Endodermal cell (in vitro differentiated cells): ENCODE data around the gene RTEL1. TPM values are rescaled to one million over a fixed set of nuclear protein-coding genes. Genes with fewer than 3 reads are reported as not detected.
A peak's percentile ranks its signal among the peaks of the same experiment; 100 is the strongest.
"Not testable (repeated sequence)": the region's sequence is repeated elsewhere in the genome, so short reads cannot be mapped to it uniquely, and the experiment has no call there.

Experiments
- DNase-seq: peaks from one replicate; pipeline ENCODE4 v3.0.0-alpha.2; 2017
- H3K27ac ChIP-seq: 2 replicates; pipeline ENCODE4 v1.5.1; 2013; ENCODE audit warnings: mild to moderate bottlenecking, low read depth, low read length, moderate library complexity
- H3K27me3 ChIP-seq: 2 replicates; pipeline ENCODE4 v1.6.1; 2013; ENCODE audit warnings: mild to moderate bottlenecking, low read length, moderate library complexity; ENCODE audit not compliant: insufficient read depth, control insufficient read depth, poor library complexity, severe bottlenecking
- H3K36me3 ChIP-seq: 2 replicates; pipeline ENCODE4 v1.7.0; 2013; ENCODE audit warnings: mild to moderate bottlenecking, low read length, moderate library complexity; ENCODE audit not compliant: control insufficient read depth, insufficient read depth
- H3K4me1 ChIP-seq: one replicate; pipeline ENCODE4 v1.7.0; 2013; ENCODE audit warnings: low read length; ENCODE audit not compliant: control insufficient read depth, insufficient read depth
- H3K4me3 ChIP-seq: 2 replicates; pipeline ENCODE4 v1.5.1; 2013; ENCODE audit warnings: mild to moderate bottlenecking, low read length, moderate library complexity
- H3K9ac ChIP-seq: 2 replicates; pipeline ENCODE4 v1.6.1; 2013; ENCODE audit warnings: mild to moderate bottlenecking, low read length, moderate library complexity; ENCODE audit not compliant: poor library complexity, severe bottlenecking; ENCODE audit errors: extremely low read depth
- H3K9me3 ChIP-seq: 2 replicates; pipeline ENCODE4 v1.6.1; 2013; ENCODE audit warnings: mild to moderate bottlenecking, low read length, moderate library complexity; ENCODE audit not compliant: control insufficient read depth
- H3K27ac Mint-ChIP-seq: 2 replicates; pipeline ENCODE4 v1.8.0; 2020; ENCODE audit warnings: mixed read lengths
- H3K27me3 Mint-ChIP-seq: 2 replicates; pipeline ENCODE4 v1.8.0; 2021; ENCODE audit warnings: mild to moderate bottlenecking, mixed read lengths; ENCODE audit not compliant: insufficient read depth
- H3K36me3 Mint-ChIP-seq: 2 replicates; pipeline ENCODE4 v1.8.0; 2020; ENCODE audit warnings: low read depth, mixed read lengths
- H3K4me1 Mint-ChIP-seq: 2 replicates; pipeline ENCODE4 v1.8.0; 2020; ENCODE audit warnings: mixed read lengths
- H3K4me3 Mint-ChIP-seq: 2 replicates; pipeline ENCODE4 v1.8.0; 2020; ENCODE audit warnings: mild to moderate bottlenecking, moderate library complexity, mixed read lengths
- H3K9me3 Mint-ChIP-seq: 2 replicates; pipeline ENCODE4 v1.8.0; 2020; ENCODE audit warnings: mild to moderate bottlenecking, mixed read lengths
- CTCF ChIP-seq: fragments of 200-600 bp; sonication (generic); conservative IDR thresholded peaks from 2 replicates; pipeline ENCODE4 v1.5.0; 2021; ENCODE audit warnings: antibody characterized with exemption, mild to moderate bottlenecking
- WGBS, 2 experiments: methylation state at CpG; one replicate each; pipeline versions ENCODE4 v1.1.5 to v1.1.7; 2013; ENCODE audit warnings: missing lambda C conversion rate in 2 of 2, mixed read lengths in 1 of 2; ENCODE audit not compliant: insufficient coverage in 1 of 2, insufficient read length in 1 of 2; 5-methylcytosine and 5-hydroxymethylcytosine counted together
- total RNA-seq, 2 donors: library from RNA; stranded (reverse); fragmentation: NEBNext Ultra II Directional in 1 of 2; extraction: Animal tissue kit (Norgen Biotek cat#: 25700) in 1 of 2; gene quantifications; 2 replicates in 1 of 2; 3 replicates in 1 of 2; pipeline ENCODE4 v1.2.1, GENCODE V29; 2021

RTEL1 gene
- total RNA-seq, 2 donors from 2014 or later: 33.9 to 36.7 TPM

GRCh38 chr20:63611646-63612045 lies 46.5 kb upstream of the RTEL1 start:
- Histone ChIP-seq H3K27ac (no peak overlapping the region), H3K9me3 (peaks cover 14% of the 10 kb centered on the region), H3K27me3 (no peaks in the 10 kb centered on the region), H3K4me1 (no peaks in the 10 kb centered on the region), H3K4me3 (no peak overlapping the region), H3K9ac (no peak overlapping the region), H3K36me3 (peaks cover 22% of the 10 kb centered on the region)
- DNase-seq: no peak
- peaks cover 21% of the 10 kb centered on the region for H3K9me3 Mint-ChIP-seq
- no peak for TF ChIP-seq CTCF
- H3K4me1 Mint-ChIP-seq: no peaks in the 10 kb centered on the region
- H3K27me3 Mint-ChIP-seq: no peaks in the 10 kb centered on the region
- 94 to 96% methylated on average over 10 of the region's 10 CpGs for WGBS, 2 experiments
- peaks cover 39% of the 10 kb centered on the region for H3K36me3 Mint-ChIP-seq
- H3K27ac Mint-ChIP-seq: no peak overlapping the region
- no peak overlapping the region for H3K4me3 Mint-ChIP-seq

DNA sequence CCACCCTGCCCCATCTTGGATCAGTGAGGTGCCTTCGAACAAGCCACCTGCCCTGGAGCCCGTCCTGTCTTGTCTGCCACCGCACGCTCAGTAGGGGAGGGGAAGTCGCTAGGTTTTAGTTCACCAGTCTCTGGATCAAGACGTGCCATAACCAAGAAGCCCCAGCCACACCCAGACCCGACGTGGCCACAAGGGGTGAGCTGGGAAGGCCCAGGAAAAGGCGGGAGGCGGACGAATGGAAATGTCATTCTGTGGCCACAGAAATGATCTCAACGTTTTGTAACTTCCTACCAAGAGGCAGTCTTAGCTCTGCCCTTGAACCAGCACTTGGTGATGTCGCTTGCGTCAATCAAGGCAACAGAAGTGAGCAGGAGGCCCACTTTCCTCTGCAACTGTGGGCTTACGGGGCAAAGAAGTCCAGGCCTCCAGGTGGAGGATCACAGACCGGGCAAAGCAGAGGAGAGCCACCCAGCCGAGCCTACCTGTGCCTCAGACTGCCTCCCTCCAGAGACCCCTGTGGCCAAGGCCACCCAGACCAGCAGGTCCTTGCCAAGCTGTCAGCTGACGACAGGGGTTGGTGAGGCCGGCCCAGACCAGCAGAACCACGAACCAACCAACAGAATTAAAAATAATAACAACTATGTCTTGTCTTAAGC lies 45.7 kb upstream of the RTEL1 start:
- Histone ChIP-seq H3K9ac (no peak overlapping the region), H3K9me3 (peaks cover 14% of the 10 kb centered on the region), H3K4me3 (no peak overlapping the region), H3K27me3 (no peaks in the 10 kb centered on the region), H3K4me1 (no peaks in the 10 kb centered on the region), H3K36me3 (peaks cover 28% of the 10 kb centered on the region), H3K27ac (no peak overlapping the region)
- H3K4me3 Mint-ChIP-seq: no peak overlapping the region
- no peaks in the 10 kb centered on the region for H3K27me3 Mint-ChIP-seq
- no peak for DNase-seq
- H3K27ac Mint-ChIP-seq: no peak overlapping the region
- H3K4me1 Mint-ChIP-seq: no peaks in the 10 kb centered on the region
- WGBS, 2 experiments: 90 to 92% methylated on average over 17 to 20 of the region's 20 CpGs
- peaks cover 24% of the 10 kb centered on the region for H3K9me3 Mint-ChIP-seq
- H3K36me3 Mint-ChIP-seq: peaks cover 42% of the 10 kb centered on the region
- TF ChIP-seq CTCF: no peak

DNA sequence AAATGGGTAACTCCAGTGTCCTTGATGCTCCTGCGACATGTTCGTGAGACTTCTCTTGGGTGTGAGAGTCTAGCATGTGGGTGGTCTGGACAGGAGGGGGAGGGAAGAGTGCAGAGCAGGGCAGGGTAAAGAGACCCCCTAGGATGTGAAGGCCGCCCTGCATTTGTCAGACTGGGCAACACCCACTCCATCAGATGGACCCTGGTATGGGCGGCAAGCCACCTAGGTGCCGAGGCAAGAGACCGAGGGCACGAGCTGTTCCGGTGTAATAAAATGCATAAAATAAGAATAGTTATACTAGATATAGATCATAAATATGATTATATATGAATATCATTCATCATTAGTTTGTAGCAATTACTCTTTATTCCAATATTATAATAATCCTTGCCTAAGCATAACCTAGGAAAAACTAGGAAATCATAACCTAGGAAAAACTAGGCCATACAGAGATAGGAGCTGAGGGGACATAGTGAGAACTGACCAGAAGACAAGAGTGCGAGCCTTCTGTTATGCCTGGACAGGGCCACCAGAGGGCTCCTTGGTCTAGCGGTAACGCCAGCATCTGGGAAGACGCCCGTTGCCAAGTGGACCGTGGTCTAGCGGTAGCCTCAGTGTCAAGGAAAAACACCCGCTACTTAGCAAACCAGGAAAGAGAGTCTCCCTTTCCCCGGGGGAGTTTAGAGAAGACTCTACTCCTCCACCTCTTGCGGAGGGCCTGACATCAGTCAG lies 44.1 kb upstream of the RTEL1 start:
- not testable (repeated sequence) for H3K27me3 ChIP-seq, H3K9ac ChIP-seq, H3K27me3 Mint-ChIP-seq, H3K27ac ChIP-seq, DNase-seq, H3K27ac Mint-ChIP-seq, H3K4me3 Mint-ChIP-seq, H3K4me1 ChIP-seq, H3K4me1 Mint-ChIP-seq, H3K4me3 ChIP-seq
- peaks cover 24% of the 10 kb centered on the region for H3K9me3 Mint-ChIP-seq
- peaks cover 56% of the 10 kb centered on the region for H3K36me3 Mint-ChIP-seq
- H3K36me3 ChIP-seq: peaks cover 37% of the 10 kb centered on the region
- peak; percentile 58 for TF ChIP-seq CTCF
- H3K9me3 ChIP-seq: peaks cover 14% of the 10 kb centered on the region
- 83 to 100% methylated on average over 1 to 10 of the region's 18 CpGs for WGBS, 2 experiments
